GM18951 (cell line): ENCODE measurements around the gene TP53BP2.
"Not testable (repeated sequence)": the region's sequence is repeated elsewhere in the genome, so short reads cannot be mapped to it uniquely, and the experiment has no call there.

Experiments
- POLR2A ChIP-seq: IDR thresholded peaks from 4 replicates; pipeline ENCODE4 v1.6.1; 2011; ENCODE audit warnings: mild to moderate bottlenecking; ENCODE audit not compliant: insufficient read length, insufficient read depth; ENCODE audit errors: extremely low read depth
- in situ Hi-C: fragments of 300-500 bp; cut with MboI; formaldehyde crosslinking; loops from one replicate; pipeline ENCODE4 v1.12.0; 2022; ENCODE audit warnings: low sequenced_read_pairs, mixed read lengths, inconsistent platforms; ENCODE audit not compliant: unreplicated experiment

Gene TP53BP2

DNA sequence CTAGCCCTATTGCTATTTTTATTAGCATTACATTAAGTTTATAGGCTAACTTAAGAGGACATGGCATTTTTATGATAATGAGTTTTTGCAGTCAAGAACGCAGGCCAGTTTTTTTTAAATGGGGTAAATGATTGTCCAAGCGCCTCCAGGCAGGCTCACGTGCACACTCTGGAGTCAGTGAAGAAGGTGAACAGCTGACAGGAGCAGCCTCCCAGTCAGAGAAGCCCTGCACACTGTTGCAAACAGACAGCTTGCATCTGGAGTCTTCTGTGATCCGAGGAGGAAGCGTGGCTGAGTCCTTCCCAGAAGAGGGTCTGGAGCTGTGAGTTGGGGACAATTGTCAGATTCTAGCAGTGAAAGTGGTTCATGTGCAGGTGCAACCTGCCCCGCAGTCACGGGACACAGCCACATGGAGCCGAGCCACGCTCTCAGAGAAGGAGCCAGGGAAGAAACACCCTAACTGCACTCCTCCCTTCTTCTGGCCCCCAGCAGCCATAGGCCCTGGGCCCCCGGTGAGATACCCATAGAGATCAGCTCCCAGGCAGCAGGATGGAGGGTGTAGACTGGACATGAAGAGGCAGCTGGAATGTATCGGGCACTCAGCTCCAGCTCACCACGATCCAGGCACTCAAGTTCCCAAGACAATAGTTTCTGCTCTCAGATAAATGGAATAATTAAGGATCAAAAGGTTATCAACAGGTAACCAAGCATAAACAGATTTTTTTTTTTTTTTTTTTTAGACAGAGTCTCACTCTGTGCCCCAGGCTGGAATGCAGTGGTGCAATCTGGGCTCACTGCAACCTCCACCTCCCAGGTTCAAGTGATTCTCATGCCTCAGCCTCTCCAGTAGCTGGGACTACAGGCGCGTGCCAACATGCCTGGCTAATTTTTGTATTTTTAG is 107.0 kb downstream of the TP53BP2 start:
- no peak for TF ChIP-seq POLR2A

DNA sequence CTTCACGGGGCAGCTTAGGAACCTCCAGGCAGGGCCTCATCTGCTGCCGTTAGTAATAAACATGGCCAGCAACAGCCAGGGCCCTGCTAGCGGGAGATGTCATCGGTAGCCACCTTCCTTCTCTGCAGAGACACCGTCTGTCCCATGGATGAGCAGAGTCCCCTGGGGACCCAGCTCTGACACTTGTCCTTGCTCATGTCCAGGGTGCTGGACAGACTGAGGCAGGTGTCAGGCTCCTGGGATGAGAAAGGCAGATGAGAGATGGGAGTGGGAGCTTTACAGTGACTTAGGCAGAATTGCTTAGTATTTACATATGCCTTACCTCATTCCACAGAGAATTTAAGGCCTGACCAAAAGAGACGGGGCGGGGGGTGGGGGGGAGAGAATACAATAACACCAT is 108.4 kb downstream of the TP53BP2 start:
- in situ Hi-C loops = no loop called here
- TF ChIP-seq POLR2A = no peak

More for the DNA sequence above, 107.0 kb downstream of the TP53BP2 start:
- in situ Hi-C loops = no loop called here

DNA sequence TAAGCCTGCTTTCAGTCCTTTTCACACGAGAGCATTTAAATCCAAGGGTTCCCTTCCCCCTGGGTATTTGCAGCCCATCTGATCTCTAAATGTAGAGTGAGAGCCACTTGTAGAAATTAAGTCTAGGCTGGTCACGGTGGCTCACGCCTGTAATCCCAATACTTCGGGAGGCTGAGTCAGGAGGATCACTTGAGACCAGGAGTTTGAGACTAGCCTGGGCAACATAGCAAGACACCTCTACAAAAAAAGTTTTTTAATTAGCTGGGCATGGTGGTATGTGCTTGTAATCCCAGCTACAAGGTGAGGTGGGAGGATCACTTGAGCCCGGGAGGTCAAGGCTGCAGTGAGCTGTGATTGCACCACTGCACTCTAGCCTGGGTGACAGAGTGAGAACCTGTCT is 109.1 kb downstream of the TP53BP2 start:
- in situ Hi-C loops = not testable (repeated sequence)

- in situ Hi-C loops = no loop called here
- no peak for TF ChIP-seq POLR2A
These were observed 111.6 kb downstream of the TP53BP2 start for GRCh38 chr1:223733898-223734852.

- TF ChIP-seq POLR2A = no peak
- in situ Hi-C loops = no loop called here
These were observed 112.6 kb downstream of the TP53BP2 start for GRCh38 chr1:223732993-223733798.

GRCh38 chr1:223731133-223731770 is 114.5 kb downstream of the TP53BP2 start:
- in situ Hi-C loops = no loop called here
- no peak for TF ChIP-seq POLR2A

DNA sequence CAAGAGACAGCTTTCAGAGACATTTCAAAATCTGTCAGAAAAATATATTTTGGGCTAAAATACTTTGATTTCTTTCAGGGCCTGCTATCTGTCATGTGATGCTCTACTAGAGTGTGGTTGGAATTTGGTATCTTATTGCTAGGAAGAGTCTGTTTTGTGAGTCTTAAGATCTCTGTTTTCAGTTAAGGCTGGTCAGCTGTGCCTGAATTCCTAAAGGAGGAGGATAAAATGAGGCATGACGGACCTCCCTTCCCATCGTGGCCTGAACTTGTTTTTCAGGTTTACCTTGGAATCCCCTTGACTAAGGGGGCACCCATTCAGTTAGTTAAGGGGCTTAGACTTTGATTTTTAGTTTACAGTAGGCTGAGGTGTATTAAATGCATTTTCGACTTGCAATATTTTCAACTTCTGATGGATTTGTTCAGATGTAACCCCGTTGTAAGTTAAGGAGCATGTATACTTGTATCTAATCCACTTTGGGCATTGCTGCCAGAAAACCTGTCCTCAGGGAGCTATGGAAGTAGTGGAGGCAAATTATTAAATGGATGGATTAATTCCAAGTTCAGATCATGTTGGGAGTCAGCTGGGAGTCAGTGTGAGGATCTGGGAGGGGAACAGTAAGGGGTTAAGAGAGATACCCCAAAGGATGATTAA is 115.1 kb downstream of the TP53BP2 start:
- TF ChIP-seq POLR2A = no peak
- in situ Hi-C loops = no loop called here

GRCh38 chr1:223729906-223730305 is 115.8 kb downstream of the TP53BP2 start:
- no peak for TF ChIP-seq POLR2A
- in situ Hi-C loops = no loop called here
